AG04449 (cell line): ENCODE results near the gene ADGRG4.

ENCODE experiments used
- CTCF ChIA-PET: fragments of 350-600 bp; formaldehyde crosslinking; extraction: SDS; loops from one replicate; lab custom pipeline; 2021; ENCODE audit warnings: antibody characterized with exemption; lab: Yijun Ruan, JAX
- POLR2A ChIA-PET: fragments of 400-600, 350-600 bp; formaldehyde crosslinking; extraction: SDS; loops from one replicate; lab custom pipeline; 2020; ENCODE audit warnings: antibody characterized with exemption, inconsistent platforms; lab: Yijun Ruan, JAX
- DNase-seq: peaks from one replicate; pipeline ENCODE4 v3.0.0-alpha.2; 2010; ENCODE audit warnings: low read depth, low spot score
- H3K4me3 ChIP-seq: 2 replicates; pipeline ENCODE4 v1.5.1; 2011; ENCODE audit warnings: low read depth, mild to moderate bottlenecking, control low read depth, low read length
- TF ChIP-seq, protein P1 (sequence below): IDR thresholded peaks from one replicate; pipeline ENCODE4 v1.5.1; 2011; ENCODE audit warnings: mild to moderate bottlenecking, moderate library complexity, low read length, control low read depth, inconsistent platforms; ENCODE audit not compliant: insufficient read depth; ENCODE audit errors: missing control alignments

Gene ADGRG4

GRCh38 chrX:136322064-136322463 lies 21.3 kb downstream of the ADGRG4 start:
- DNase-seq, result no peak
- TF ChIP-seq, protein P1, sequence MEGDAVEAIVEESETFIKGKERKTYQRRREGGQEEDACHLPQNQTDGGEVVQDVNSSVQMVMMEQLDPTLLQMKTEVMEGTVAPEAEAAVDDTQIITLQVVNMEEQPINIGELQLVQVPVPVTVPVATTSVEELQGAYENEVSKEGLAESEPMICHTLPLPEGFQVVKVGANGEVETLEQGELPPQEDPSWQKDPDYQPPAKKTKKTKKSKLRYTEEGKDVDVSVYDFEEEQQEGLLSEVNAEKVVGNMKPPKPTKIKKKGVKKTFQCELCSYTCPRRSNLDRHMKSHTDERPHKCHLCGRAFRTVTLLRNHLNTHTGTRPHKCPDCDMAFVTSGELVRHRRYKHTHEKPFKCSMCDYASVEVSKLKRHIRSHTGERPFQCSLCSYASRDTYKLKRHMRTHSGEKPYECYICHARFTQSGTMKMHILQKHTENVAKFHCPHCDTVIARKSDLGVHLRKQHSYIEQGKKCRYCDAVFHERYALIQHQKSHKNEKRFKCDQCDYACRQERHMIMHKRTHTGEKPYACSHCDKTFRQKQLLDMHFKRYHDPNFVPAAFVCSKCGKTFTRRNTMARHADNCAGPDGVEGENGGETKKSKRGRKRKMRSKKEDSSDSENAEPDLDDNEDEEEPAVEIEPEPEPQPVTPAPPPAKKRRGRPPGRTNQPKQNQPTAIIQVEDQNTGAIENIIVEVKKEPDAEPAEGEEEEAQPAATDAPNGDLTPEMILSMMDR, result no peak
- POLR2A ChIA-PET, result no interaction called here
- CTCF ChIA-PET, result no interaction called here
- no peak overlapping the region for H3K4me3 ChIP-seq

- TF ChIP-seq, protein P1, result no peak
- POLR2A ChIA-PET, result no interaction called here
- CTCF ChIA-PET, result no interaction called here
- no peak overlapping the region for H3K4me3 ChIP-seq
- DNase-seq, result no peak
These were observed 24.6 kb downstream of the ADGRG4 start for GRCh38 chrX:136325377-136325776.

GRCh38 chrX:136328933-136329332 lies 28.2 kb downstream of the ADGRG4 start:
- no peak overlapping the region for H3K4me3 ChIP-seq
- ChIA-PET POLR2A (no interaction called here), CTCF (no interaction called here)
- DNase-seq, result no peak
- TF ChIP-seq, protein P1, result no peak

GRCh38 chrX:136336623-136337022 lies 35.9 kb downstream of the ADGRG4 start:
- ChIA-PET CTCF (no interaction called here), POLR2A (no interaction called here)
- no peak overlapping the region for H3K4me3 ChIP-seq
- DNase-seq, result no peak
- TF ChIP-seq, protein P1, result no peak

DNA sequence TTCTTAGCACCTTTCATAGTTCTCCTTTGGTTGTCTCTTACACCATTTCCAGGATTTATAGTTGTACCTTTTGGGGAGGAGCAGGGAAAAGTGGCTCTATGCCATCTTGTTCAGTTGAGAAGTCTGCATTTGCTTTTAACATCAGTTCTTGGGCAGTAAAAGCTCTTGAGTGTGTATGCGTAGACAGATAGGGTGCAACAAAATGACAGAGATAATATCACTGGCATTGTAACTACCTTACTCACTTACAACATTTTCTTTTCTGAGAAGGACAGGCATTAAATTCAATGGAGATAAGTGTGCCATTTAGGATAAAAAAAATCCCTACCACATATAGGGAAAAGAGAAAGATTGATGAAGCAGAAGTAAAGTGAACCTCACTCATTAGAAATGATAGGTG lies 38.9 kb downstream of the ADGRG4 start:
- TF ChIP-seq, protein P1, result no peak
- no peak for DNase-seq
- no peak overlapping the region for H3K4me3 ChIP-seq
- CTCF ChIA-PET, result no interaction called here
- POLR2A ChIA-PET, result no interaction called here

GRCh38 chrX:136344320-136344719 lies 43.6 kb downstream of the ADGRG4 start:
- DNase-seq, result no peak
- POLR2A ChIA-PET, result no interaction called here
- no peak overlapping the region for H3K4me3 ChIP-seq
- CTCF ChIA-PET, result no interaction called here
- TF ChIP-seq, protein P1, result no peak
